K562 (cell line): ENCODE results near the gene ICAM2. TPM values are rescaled to one million over a fixed set of nuclear protein-coding genes. Genes with fewer than 3 reads are reported as not detected.

ENCODE experiments used
- CXXC5 ChIP-seq: fragments of 250-450 bp; sonication (Bioruptor Pico); IDR thresholded peaks from 2 replicates; pipeline ENCODE4 v1.8.0; 2022; ENCODE audit warnings: inconsistent platforms, mild to moderate bottlenecking, moderate library complexity
- ELK3 ChIP-seq: fragments of 450-650 bp; formaldehyde crosslinking; IDR thresholded peaks from 2 replicates; pipeline ENCODE4 v1.4.0; 2020; ENCODE audit warnings: mild to moderate bottlenecking
- ESRRB ChIP-seq: fragments of 250-450 bp; sonication (Bioruptor Pico); IDR thresholded peaks from 2 replicates; pipeline ENCODE4 v1.5.0; 2020; ENCODE audit warnings: mild to moderate bottlenecking, moderate library complexity, borderline replicate concordance
- HDAC1 ChIP-seq, 2 experiments: fragments of 450-650 bp; IDR thresholded peaks; 2 replicates each; pipeline ENCODE4 v1.6.1; 2016 to 2017; ENCODE audit warnings: inconsistent platforms in 1 of 2, mild to moderate bottlenecking in 1 of 2, moderate library complexity in 1 of 2
- MAFK ChIP-seq: IDR thresholded peaks from 2 replicates; pipeline ENCODE4 v1.6.1; 2011; ENCODE audit warnings: low read length, improper control_type of control experiment
- NELFE ChIP-seq: IDR thresholded peaks from 2 replicates; pipeline ENCODE4 v1.6.1; 2011; ENCODE audit warnings: mild to moderate bottlenecking; ENCODE audit not compliant: insufficient read depth, insufficient read length
- SIRT6 ChIP-seq: IDR thresholded peaks from one replicate; pipeline ENCODE4 v1.6.1; 2012; ENCODE audit warnings: low read depth, mild to moderate bottlenecking, control low read depth, inconsistent platforms, low read length, moderate library complexity
- SMC3 ChIP-seq: conservative IDR thresholded peaks from 2 replicates; pipeline ENCODE4 v1.6.1; 2011; ENCODE audit warnings: low read depth, low read length, improper control_type of control experiment; ENCODE audit not compliant: insufficient read depth
- THRAP3 ChIP-seq: fragments of 450-650 bp; IDR thresholded peaks from 2 replicates; pipeline ENCODE4 v1.6.1; 2016; ENCODE audit warnings: mild to moderate bottlenecking, inconsistent platforms, borderline replicate concordance
- ZBTB33 ChIP-seq: sonication (generic); formaldehyde crosslinking; IDR thresholded peaks from 2 replicates; pipeline ENCODE4 v1.8.1; 2023; ENCODE audit warnings: mild to moderate bottlenecking, missing genetic modification reagents
- ZC3H11A ChIP-seq: IDR thresholded peaks from 2 replicates; pipeline ENCODE4 v1.6.1; 2012; ENCODE audit warnings: low read depth, low read length, improper control_type of control experiment
- ZNF140 ChIP-seq: fragments of 250-450 bp; sonication (Bioruptor Pico); IDR thresholded peaks from 2 replicates; pipeline ENCODE4 v1.8.0; 2021; ENCODE audit warnings: moderate library complexity, mild to moderate bottlenecking, inconsistent platforms
- polyA plus RNA-seq, 8 experiments: library from polyadenylated mRNA; depleted of rRNA in 4 of 8; stranded (reverse) in 5 of 8; unstranded in 3 of 8; fragments of >200 nt; fragmentation: Nextera tagmentation in 2 of 8; fragmentation: Illumina TruSeq in 1 of 8; extraction: Ambion mirVana in 2 of 8; extraction: Trizol in 1 of 8; gene quantifications; 2 replicates each; pipeline versions ENCODE4 v1.2.1 to v1.2.3, GENCODE V29; 2011 to 2014; ENCODE audit warnings: inconsistent platforms in 1 of 8, missing spikeins in 1 of 8
- total RNA-seq, 7 experiments: library from RNA; depleted of rRNA in 6 of 7; stranded (reverse); fragments of >200 nt in 6 of 7; fragmentation: Illumina TruSeq in 2 of 7; extraction: Trizol in 2 of 7; gene quantifications; 2 replicates each; pipeline versions ENCODE4 v1.2.1 to v1.2.3, GENCODE V29; 2011 to 2021; ENCODE audit warnings: low replicate concordance in 1 of 7
- TF ChIP-seq, protein P1 (sequence below), 2 experiments: fragments of 450-650 bp in 1 of 2; sonication (generic) in 1 of 2; formaldehyde crosslinking in 1 of 2; IDR thresholded peaks; 2 replicates each; pipeline versions ENCODE4 v1.7.1 to v1.9.0; 2016 to 2022; ENCODE audit warnings: inconsistent platforms in 1 of 2, mild to moderate bottlenecking in 1 of 2, missing genetic modification reagents in 1 of 2

The ICAM2 gene
- total and polyA plus RNA-seq, 9 of the 15 experiments (the other 6 are each of a cell fraction or from before 2014, with no cell fraction given): 37.9 to 89.4 (median 60.6) TPM

DNA sequence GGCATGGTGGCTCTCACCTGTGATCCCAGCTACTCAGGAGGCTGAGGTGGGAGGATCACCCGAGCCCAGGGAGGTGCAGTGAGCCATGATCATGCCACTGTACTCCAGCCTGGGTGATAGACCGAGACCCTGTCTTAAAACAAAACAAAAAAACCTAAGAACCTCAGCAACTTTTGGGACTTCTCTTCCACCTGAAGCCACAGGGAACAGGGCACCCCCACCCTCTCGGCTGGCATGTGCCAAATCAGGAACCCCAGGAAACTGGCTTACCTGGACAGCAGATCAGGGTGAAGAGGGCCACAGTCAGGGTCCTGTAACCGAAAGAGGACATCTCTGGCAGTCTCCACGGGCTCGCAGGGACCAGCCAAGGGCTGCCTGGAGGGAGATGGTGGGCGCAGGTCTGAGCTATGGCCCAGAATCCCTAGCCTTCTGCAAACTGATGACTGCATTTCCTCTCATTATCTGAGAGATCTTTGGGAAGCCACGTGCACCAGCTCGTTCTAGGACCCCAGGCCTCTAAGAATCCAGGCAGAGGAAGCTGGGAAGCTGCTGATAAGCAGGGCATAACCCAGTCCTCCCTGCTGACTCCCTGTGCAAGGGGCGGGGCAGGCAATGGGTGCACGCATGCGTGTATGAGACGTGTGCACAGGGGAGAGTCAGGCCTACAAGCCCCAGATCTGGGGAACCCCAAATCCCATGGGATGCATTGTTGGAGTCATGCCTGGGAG lies 13.9 kb downstream of the ICAM2 start (continued):
- TF ChIP-seq, protein P1, sequence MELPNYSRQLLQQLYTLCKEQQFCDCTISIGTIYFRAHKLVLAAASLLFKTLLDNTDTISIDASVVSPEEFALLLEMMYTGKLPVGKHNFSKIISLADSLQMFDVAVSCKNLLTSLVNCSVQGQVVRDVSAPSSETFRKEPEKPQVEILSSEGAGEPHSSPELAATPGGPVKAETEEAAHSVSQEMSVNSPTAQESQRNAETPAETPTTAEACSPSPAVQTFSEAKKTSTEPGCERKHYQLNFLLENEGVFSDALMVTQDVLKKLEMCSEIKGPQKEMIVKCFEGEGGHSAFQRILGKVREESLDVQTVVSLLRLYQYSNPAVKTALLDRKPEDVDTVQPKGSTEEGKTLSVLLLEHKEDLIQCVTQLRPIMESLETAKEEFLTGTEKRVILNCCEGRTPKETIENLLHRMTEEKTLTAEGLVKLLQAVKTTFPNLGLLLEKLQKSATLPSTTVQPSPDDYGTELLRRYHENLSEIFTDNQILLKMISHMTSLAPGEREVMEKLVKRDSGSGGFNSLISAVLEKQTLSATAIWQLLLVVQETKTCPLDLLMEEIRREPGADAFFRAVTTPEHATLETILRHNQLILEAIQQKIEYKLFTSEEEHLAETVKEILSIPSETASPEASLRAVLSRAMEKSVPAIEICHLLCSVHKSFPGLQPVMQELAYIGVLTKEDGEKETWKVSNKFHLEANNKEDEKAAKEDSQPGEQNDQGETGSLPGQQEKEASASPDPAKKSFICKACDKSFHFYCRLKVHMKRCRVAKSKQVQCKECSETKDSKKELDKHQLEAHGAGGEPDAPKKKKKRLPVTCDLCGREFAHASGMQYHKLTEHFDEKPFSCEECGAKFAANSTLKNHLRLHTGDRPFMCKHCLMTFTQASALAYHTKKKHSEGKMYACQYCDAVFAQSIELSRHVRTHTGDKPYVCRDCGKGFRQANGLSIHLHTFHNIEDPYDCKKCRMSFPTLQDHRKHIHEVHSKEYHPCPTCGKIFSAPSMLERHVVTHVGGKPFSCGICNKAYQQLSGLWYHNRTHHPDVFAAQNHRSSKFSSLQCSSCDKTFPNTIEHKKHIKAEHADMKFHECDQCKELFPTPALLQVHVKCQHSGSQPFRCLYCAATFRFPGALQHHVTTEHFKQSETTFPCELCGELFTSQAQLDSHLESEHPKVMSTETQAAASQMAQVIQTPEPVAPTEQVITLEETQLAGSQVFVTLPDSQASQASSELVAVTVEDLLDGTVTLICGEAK (IDR thresholded peaks at IDR 0.05): peak; percentile 64
- TF ChIP-seq, protein P1 (CRISPR knock-in tag; IDR thresholded peaks at IDR 0.05): no peak
- no peak for TF ChIP-seq ESRRB (CRISPR knock-in tag)
- no peak for TF ChIP-seq MAFK
- no peak for TF ChIP-seq ZBTB33 (CRISPR knock-in tag)
- TF ChIP-seq NELFE: no peak
- no peak for TF ChIP-seq ZNF140
- peak; percentile 89 for TF ChIP-seq CXXC5
- no peak for TF ChIP-seq THRAP3
- no peak for TF ChIP-seq SIRT6
- TF ChIP-seq SMC3: no peak
- no peak for TF ChIP-seq ZC3H11A
- TF ChIP-seq HDAC1 (IDR thresholded peaks at IDR 0.05): peak in 1 of 2 experiments; percentile 85; a peak in 2 of 4 replicates
- TF ChIP-seq ELK3 (CRISPR knock-in tag): no peak
